Measurements from ENCODE around the gene DPYD.
A peak's percentile ranks its signal among the peaks of the same experiment; 100 is the strongest.

Gene DPYD

DNA sequence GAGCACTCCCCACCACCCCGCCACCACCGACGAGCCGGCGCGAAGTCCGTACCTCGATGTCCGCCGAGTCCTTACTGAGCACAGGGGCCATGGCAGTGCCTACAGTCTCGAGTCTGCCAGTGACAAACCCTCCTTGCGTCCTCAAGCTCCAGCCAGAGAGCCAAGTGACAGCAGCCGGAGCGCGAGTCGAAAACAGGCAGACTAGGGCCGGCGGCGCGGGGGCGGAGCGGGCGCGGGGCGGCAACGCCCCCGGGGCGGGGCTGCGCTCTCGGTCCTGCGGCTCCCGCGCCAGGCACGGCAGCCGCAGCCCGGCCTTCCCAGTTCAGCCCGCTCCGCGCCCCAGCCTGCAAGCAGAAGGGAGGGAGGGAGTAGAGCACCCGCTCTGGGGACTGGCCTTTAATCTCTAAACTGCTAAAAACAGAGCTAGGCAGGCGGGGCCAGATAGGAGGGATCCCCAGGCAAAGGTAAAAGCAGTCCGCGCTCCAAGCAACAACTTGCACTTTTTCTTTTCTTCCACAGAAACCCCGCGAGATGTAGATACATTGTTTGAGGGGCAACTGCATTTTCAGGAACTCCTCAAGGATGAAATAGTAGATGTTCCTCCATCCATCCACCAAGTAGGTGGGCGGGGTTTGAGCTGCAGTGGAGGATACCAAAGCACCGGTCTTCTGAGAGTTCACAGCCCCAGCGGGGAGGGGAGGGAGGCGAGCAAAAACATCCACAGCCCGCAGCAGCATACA is at the start of gene DPYD:
Gene DPYD, minus strand, starts transcription at position 203 of the 740 bp plus-strand sequence. Its CDS starts 112 bp downstream, at position 91.
- peak; percentile 76 for DNase-seq

DNA sequence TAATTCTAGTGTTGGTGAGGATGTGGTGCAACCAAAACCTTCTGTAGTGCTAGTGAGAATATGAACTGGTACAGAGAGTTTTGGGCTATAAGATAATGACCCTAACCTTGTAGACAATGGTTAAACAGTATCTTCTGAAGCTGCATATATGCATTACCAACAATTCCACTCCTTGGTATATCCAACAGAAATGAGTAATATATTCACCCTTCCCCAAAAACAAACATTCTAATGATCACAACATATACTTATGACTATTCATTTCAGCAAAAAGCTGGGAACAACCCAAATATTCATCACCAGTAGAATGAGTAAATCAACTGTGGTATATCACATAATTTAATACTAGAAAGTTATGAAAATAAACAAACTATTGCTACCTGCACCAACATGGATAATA is 39.6 kb upstream of the DPYD start:
- DNase-seq: no peak

DNA sequence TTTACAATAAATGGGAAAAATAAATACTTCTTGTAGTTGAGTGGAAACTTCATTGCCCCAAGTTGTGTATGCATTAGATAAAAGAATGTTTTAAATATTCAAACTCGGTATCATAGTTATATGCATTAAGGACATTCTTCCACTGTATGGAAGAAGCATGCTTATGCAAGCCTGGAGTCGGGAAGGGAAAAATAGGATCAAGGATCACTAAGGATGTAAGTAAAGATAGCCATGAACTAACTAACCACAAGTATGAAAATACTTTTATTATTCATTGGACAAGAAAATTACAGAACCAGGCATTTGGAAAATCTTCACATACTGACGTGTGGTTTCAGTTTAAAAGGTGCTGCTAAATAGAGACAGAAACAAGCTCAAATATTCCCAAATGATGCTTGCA is 26.9 kb upstream of the DPYD start:
- DNase-seq: no peak

DNA sequence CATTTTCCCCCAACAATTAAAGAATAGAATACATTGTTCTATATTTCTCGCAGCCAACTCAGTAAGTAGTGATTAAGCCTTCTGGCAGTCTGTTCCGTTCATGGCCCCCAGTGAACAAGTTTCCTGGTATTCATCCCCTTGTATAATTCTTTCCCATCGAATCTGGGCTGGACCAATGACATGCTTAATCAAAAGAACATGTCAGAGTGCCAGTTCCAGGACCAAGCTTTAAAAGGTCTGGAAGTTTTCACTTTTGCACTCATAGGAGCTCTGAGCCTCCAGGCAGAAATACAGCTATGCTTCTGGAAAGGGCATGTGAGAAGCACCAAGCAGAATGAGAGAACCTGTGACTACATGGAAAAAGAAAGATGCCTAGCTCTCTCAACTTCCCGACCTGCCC is 22.5 kb upstream of the DPYD start:
- DNase-seq: no peak

DNA sequence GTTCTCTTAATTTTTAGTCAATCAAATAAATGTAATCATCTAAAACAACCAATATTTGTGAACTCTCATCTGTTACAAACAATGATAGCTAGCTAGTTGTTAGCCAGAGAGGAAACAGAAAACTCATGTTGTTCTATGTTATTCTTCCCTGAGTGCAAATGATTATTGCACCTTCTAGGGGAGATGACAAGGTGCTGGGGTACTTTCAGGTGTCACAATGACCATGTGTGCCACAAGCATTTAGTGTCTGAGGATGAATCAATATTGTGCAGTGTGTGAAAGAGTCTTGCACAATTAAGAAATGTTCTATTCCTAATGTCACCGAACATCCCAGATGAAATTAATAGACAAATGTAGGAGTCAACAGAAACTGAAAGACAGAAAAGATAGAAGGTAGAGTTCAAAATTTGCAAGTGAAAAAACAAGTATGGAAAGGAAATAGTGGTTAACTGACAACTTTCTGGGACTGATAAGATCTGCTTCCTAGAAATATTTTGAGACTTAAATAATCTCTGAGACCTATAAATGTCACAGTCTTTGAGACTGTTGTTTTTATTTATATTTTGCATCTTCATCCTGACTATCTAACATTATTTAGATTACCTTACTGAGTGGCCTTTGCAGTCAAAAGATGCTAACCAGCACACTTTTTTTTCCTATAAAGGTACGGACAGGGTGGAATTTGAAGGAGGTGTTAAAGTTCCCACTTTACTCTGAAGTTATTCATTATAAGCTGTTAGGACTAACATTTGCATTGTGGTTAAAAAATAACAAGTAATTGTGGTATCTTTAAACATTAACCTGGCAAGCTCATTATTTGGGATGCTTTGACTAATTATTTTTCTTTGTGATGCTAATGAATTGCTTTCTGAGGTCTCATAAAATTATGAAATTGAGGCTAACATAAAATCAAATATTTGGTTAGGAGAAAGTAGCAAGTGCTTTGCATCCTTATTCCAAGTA is 21.6 kb upstream of the DPYD start:
- DNase-seq: no peak

DNA sequence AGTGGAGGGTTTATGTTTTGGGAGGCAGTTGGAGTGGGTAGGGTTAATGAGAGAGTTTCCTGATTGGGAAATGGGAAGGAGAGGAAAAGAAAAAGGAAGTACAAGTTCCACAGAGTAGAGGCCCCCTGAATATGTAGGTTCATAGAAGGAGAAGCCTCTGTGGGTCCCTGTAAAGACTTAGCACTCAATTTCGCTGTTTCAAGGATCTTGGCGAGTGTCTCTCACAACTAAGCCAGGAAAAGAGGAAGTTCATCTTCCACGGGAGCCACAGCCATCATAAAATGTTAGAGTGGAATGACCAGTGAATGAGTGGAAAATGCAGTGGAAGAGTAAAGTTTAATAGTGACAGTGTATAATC is 17.4 kb upstream of the DPYD start:
- no peak for DNase-seq

DNA sequence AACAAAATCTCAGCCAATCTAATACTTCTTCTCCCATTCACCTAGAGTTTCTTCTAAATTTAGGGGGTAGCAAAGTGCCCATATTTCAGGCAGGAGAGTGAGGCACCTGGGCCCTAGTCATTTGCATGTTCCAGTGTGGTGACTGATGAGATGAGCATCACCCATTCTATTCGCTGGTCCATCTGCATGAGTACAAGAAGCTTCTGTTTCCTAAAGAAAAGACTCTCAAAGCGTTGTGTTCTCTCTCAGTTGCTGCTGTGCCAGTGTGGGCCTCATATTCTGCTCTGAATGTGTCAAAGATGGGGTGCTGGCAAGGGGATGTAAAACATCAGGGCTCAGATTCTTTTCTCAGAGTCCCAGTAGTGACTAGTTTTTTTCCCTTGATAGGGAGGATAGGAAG is 16.1 kb upstream of the DPYD start:
- DNase-seq: no peak

DNA sequence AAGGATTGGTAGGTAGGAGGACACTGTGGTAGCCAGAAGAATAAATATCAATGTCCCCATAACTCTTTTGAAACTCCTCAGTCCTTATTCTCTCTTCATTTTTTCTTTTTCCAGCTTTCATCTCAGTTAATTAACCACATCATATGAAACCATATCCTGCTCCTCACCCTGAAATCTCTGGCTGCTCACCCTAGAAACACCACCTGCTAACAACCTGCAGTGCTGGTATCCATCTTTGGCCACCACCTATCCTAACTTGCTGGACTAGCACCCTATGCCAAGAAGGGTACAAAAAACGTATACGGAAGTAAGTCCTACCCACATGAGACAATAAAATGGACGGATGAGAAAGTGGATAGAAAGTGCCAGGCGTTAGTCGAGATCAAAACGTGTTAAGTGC is 13.7 kb upstream of the DPYD start:
- DNase-seq: no peak

DNA sequence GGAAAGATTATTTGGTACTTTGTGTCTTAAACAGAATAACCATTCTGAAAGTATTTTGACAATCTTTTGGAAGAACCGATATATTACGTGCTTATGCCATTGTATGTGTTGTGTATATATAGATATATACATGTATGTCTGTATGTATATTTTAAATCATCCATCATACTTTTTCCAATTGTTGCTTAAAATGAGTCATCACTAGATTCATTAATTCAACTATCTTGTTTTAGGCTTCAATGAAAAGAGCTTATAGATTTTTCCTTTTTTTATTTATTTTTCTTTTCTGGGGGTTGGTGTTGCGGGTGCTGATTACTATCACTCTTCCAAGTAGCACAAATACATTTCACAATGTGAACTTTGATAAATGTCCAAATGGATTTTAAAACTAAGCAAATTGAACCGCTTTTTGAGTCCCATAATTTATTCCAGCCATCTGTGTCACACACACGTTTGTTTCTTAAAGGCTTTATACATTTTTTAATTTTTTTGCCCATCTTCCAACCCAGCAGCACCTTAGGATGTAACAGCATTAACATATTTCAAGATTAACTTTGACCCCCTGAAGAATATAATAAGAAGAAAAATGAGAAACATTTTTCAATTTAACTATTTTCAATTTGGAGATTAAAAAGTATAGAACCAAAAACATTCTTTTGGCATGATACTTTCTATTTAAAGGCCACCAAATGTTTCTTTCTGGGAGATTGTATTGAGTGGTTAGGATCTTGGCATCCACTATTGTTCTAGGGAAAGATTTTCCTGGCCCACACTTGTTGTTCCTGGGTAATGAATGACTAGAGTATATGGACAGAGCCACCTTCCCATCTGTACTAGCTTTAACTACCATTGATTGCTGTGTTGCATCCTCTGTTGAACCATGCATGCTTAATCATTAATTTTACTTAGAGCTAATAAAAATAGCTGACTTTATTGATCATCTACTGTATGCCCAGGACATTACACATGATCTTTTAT is 9.3 kb upstream of the DPYD start:
- no peak for DNase-seq

DNA sequence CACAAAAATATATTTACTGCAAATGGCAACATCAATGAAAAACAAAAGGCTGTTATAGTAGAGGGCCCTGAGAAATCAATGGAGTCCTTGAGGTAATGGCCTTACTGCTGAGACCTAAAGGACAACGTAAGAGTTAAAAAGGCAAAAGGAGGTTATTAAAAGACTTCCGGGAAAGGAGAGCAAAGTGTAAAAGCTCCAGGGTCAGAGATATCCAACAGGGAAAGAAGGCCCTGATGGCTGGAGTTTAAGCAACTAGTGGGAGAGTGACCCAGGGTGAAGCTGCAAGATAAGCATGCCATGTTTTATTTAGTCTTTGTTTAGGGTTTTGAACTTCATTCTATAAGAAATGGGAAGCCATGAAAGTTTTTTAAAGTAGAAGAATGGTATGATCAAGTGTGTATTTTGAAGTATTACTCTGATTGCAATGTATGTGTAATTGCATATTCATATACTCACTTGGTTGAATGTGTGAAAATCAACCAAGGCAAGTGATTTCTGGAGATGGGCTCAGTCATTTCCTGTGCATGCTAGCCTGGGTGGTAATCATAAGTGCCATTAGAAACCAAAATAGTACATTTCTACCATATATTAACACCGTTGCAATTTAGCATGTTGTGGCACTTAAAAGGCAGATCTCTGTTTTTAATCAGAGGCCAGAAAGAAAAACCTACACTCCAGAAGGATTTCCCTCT is 5.3 kb upstream of the DPYD start:
- DNase-seq: no peak

DNA sequence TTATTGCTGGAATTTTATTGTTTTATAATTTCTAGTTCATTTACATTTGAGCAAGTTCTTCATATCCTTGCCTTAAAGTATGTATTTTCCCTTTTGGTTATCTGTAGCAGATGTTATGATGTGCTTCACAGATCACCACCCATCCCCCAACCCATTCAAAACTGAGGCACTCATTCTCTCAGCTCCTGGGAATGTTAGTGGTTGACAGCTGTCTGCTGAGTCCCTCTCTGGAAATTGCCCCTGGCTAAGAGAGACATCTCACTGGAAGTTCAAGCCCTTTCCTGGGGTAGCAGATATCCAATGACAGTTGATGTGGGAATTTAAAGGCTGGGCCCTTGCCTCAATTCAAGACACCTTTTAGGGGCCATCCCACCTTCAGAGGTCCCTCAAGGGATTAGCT is 4.3 kb upstream of the DPYD start:
- DNase-seq: no peak

DNA sequence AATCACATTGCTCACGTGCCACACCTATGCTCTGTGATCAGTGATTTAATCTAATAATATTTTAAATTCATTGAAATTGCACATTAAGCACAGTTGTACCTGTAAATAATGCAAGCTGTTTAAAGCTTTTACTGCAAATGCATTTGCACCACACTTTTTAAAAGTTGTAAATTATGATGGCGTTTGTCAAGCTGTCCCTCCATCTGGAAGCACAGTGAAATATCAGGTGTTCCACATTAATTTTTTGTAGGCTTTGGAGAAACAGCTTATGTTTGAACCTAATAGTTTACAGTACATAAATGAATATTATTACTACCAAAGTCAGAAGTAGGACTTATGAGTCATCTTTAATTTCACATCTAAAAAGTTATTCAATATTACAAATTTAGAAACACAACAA is 3.0 kb upstream of the DPYD start:
- DNase-seq: no peak

DNA sequence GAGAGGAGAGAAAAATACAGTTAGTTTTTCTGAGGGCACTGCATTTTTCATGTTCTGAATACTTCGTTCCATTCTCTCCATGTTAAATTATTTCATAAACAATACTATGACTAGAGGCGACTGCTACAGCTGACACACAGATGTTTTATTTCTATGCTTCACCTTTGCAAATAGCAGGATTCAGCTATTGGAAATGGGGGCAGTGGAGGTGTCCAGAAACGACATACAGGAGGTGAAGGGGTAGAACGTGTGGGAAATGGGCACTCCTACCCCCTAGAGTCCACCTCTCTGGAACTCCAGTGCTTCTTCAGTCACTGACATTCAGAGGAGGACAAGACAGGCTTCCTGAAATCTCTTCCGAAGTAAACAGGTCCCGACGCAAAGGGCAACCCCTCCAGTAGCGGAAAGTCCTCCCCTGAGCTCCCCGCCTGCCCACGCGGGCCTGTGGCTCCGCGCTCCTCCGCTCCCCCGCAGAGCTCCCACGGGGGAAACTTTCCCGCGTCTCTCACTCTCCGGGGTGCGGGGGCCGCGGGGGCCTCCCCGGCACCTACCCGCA is 480 bp downstream of the DPYD start:
- no peak for DNase-seq

DNA sequence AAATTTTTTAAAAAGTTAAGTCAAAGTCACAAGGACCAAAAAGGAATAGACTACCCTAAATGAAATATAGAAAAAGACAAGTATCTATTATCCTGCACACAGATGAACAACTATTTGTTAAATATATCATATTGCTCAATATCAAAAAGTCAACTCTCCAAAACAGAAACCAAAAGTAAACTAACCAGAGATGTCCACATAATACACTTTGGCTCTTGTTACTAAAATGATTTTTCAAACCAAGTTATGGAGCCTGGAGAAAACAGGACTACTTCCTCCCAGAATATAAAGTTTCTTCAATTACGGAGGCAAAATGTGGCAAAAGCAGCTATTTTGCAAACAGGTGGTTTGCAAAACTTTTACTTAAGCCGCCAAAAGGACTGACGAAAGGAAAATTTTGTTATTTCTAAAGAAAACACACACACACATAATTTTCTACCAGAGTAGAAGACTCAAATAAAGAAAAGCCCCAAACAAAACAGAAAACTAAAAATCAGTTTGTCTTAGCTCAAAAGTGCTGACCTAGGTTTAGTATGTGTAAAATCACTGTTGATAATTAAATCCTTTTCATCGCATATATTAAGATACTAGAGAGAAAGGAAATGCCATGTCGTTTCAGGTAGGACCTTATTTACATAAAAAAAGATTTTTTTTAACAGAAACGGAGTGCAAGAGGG is 1.1 kb downstream of the DPYD start:
- no peak for DNase-seq

DNA sequence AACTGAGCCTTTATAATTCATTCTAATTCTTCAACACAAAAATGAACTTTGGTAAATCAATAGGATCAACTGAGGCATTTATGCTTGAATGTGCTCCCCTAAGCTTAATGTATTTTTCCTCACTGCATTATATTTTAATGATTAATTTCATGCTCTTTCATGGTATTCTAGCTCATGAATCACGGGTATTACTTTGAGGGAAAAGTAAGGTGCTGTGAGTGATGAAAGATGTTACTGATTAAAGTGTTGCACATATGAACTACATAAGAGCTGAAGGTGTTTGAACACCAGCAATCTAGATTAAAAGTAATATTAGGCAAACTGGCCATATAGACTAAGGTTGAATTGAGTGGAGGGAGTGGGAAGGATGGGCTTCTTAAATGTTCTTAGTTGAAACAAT is 1.9 kb downstream of the DPYD start:
- DNase-seq: no peak

DNA sequence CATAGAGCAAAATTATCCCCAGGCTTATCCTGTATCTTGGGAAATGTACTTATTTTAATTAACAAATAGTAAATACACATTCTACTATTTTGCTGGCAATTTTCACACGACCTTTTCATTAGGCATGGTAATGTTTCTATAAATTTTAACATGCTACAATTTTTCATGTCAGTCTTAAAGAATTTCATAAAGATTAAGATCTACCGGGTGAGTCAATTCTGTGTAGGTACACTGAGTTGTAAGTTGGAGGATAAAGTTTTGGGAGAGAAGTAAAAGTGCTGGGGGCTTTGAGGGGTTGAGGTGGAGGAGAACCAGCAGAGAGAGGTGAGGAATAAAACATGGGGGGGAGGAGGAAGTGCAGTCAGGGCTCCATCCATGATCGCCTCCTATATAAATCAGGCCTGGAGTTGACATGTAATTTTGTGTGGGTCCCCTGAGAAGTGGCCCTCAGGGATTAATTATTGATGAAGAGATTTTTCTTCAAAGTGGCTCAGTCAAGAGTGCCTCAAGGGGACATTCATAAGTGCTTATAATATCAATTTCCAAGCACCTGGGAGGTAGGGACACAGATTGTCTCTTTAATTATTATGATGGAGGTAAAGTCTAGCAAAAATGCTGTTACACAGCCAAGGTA is 7.2 kb downstream of the DPYD start:
- DNase-seq: no peak

DNA sequence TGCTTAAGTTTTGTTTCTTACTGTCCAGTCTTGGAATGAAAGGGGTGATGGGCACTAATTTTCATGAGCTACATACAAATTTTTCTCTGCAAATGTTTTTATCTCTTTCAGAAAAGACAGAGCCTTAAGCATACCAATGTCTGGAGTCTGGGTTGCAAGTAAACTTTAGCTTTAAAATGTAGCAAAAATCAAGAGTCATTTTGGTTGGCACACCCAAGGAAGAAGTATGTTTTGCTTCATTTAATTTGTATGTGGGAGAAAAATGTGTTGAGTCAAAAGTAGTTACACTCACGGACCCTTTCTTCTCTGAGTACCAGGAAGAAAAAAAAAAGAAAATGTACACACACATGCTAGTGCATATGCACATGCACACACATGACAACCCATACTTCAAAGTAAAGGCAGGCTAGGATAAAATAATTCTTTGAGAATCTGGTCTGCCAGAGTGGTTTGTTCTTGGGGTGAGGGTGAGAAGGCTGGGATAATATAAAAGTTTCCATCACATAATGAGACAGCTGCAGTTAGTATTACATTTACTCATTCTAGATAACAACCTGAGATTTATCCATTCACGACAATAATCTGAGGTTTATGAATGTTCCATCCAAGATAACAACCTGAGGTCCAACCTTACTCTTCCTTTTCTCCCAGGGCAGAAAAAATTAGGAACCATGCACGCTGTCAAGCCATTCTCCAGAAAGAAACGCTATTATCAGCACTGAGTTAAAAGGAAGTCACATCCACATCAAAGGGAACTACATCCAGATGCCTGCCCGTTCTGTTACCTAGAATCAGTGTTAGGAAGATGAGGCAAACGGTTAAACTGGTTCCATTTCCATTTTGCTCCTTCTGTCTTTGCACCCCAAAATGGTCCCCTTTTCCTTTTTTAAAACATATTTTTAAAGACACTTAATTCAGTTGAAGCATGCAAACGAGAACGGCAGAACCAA is 9.3 kb downstream of the DPYD start:
- no peak for DNase-seq

DNA sequence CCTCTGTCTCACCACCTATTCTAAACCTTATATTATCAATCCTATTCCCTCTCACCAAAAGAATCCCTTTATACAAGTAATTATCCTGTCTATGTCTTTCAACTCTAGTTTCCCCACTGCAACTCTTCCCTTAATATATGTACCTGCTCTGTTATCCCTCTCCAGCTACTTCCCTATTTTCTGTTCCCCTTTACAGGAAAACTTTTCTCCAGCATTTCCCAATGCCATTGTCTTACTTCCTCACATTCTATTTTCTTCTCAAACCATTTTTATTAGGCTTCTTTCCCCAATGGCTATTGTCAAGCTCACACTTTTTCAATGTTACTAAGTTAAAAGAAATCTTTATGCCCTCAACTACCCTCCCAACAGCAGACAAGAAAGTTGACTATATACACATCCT is 11.6 kb downstream of the DPYD start:
- no peak for DNase-seq

DNA sequence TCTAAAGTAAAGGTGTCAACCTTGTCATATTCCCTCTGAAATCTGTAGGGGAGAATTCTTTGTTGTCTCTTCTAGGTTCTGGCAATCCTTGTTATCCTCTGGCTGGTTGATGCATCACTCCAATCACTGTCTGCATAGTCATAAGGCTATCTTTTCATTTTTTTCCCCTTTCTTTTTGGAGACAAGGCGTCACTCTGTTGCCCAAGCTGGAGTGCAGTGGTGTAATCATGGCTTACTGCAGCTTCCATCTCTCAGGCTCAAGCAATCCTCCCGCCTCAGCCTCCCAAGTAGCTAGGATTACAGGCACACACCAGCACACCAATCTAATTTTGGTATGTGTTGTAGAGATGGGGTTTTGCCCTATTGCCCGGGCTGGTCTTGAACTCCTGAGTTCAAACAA is 12.9 kb downstream of the DPYD start:
- DNase-seq: no peak
